GM10266 (cell line): ENCODE results near the gene DGKE.

ENCODE experiments used
- DNase-seq: peaks from one replicate; pipeline ENCODE4 v3.0.0; 2012; ENCODE audit errors: extremely low spot score
- CTCF ChIP-seq: IDR thresholded peaks from 2 replicates; pipeline ENCODE4 v1.5.1; 2012; ENCODE audit warnings: mild to moderate bottlenecking, low read depth; ENCODE audit not compliant: control insufficient read depth, insufficient read depth; ENCODE audit errors: missing control alignments

The DGKE gene

GRCh38 chr17:56806949-56807348 is 27.0 kb upstream of the DGKE start:
- no peak for DNase-seq

GRCh38 chr17:56807723-56808122 is 26.2 kb upstream of the DGKE start:
- TF ChIP-seq CTCF: no peak
- no peak for DNase-seq

More at GRCh38 chr17:56806949-56807348, 27.0 kb upstream of the DGKE start:
- TF ChIP-seq CTCF: no peak

- DNase-seq: no peak
- no peak for TF ChIP-seq CTCF
These were observed 25.4 kb upstream of the DGKE start for GRCh38 chr17:56808503-56808902.

GRCh38 chr17:56809106-56809819 is 24.7 kb upstream of the DGKE start:
- DNase-seq: no peak
- no peak for TF ChIP-seq CTCF

- no peak for DNase-seq
- TF ChIP-seq CTCF: no peak
These were observed 24.2 kb upstream of the DGKE start for GRCh38 chr17:56809820-56810179.

- no peak for DNase-seq
- TF ChIP-seq CTCF: no peak
These were observed 23.6 kb upstream of the DGKE start for GRCh38 chr17:56810343-56810742.

GRCh38 chr17:56810891-56811775 is 22.8 kb upstream of the DGKE start:
- DNase-seq: no peak
- TF ChIP-seq CTCF: no peak
